GDM1 (cell line): Measurements from ENCODE around the gene CARD14.

Experiments used
- DNase-seq: peaks from one replicate; lab custom pipeline; 2025; lab: John Stamatoyannopoulos, UW

Gene CARD14

GRCh38 chr17:80169784-80170500 is at the start of gene CARD14:
TSS of gene CARD14 (plus strand) at chr17:80170030. CDS start at chr17:80181439, 11,409 bp downstream.
- DNase-seq = no peak

- no peak for DNase-seq
Observed at GRCh38 chr17:80122026-80122575, 47.7 kb upstream of the CARD14 start.

GRCh38 chr17:80122926-80123505 is 46.8 kb upstream of the CARD14 start:
- DNase-seq = no peak

- DNase-seq = no peak
Observed at GRCh38 chr17:80123791-80124190, 46.0 kb upstream of the CARD14 start.

GRCh38 chr17:80124351-80124981 is 45.4 kb upstream of the CARD14 start:
- DNase-seq = no peak

- DNase-seq = no peak
Observed at GRCh38 chr17:80125656-80126448, 44.0 kb upstream of the CARD14 start.

- DNase-seq = no peak
Observed at GRCh38 chr17:80126449-80126715, 43.4 kb upstream of the CARD14 start.

- DNase-seq = no peak
Observed at GRCh38 chr17:80129006-80129565, 40.7 kb upstream of the CARD14 start.

GRCh38 chr17:80130992-80131391 is 38.8 kb upstream of the CARD14 start:
- no peak for DNase-seq

- no peak for DNase-seq
Observed at GRCh38 chr17:80132906-80133625, 36.8 kb upstream of the CARD14 start.

GRCh38 chr17:80133626-80133970 is 36.2 kb upstream of the CARD14 start:
- DNase-seq = no peak

GRCh38 chr17:80137131-80137530 is 32.7 kb upstream of the CARD14 start:
- DNase-seq = no peak

- no peak for DNase-seq
Observed at GRCh38 chr17:80138856-80139426, 30.9 kb upstream of the CARD14 start.

GRCh38 chr17:80141463-80142165 is 28.2 kb upstream of the CARD14 start:
- DNase-seq = no peak

GRCh38 chr17:80142929-80143328 is 26.9 kb upstream of the CARD14 start:
- DNase-seq = no peak

GRCh38 chr17:80145076-80146075 is 24.5 kb upstream of the CARD14 start:
- DNase-seq = no peak

- no peak for DNase-seq
Observed at GRCh38 chr17:80146121-80147034, 23.5 kb upstream of the CARD14 start.
